ENCODE measurements around the gene TMEM30A.

The TMEM30A gene

GRCh38 chr6:75291744-75292143 lies 7.2 kb upstream of the TMEM30A start:
- no peak for DNase-seq (ENCODE audit: low spot score)

- DNase-seq (ENCODE audit: low spot score): no peak
Measured at GRCh38 chr6:75291331-75291730, 6.7 kb upstream of the TMEM30A start.

- DNase-seq (ENCODE audit: low spot score): no peak
Measured at GRCh38 chr6:75290136-75290945, 5.7 kb upstream of the TMEM30A start.

- DNase-seq (ENCODE audit: low spot score): no peak
Measured at GRCh38 chr6:75288023-75288422, 3.4 kb upstream of the TMEM30A start.

- DNase-seq (ENCODE audit: low spot score): no peak
Measured at GRCh38 chr6:75287424-75287823, 2.8 kb upstream of the TMEM30A start.

- no peak for DNase-seq (ENCODE audit: low spot score)
Measured at GRCh38 chr6:75286955-75287354, 2.4 kb upstream of the TMEM30A start.

GRCh38 chr6:75285283-75285639 lies 669 bp upstream of the TMEM30A start:
- DNase-seq (ENCODE audit: low spot score): no peak

GRCh38 chr6:75283907-75284631 lies 523 bp downstream of the TMEM30A start:
- no peak for DNase-seq (ENCODE audit: low spot score)

- peak; percentile 3 for DNase-seq (ENCODE audit: low spot score)
Measured at GRCh38 chr6:75282706-75283105, 1.9 kb downstream of the TMEM30A start.

- no peak for DNase-seq (ENCODE audit: low spot score)
Measured at GRCh38 chr6:75281653-75282052, 2.9 kb downstream of the TMEM30A start.

- DNase-seq (ENCODE audit: low spot score): peak; percentile 3
Measured at GRCh38 chr6:75280131-75280855, 4.3 kb downstream of the TMEM30A start.

- DNase-seq (ENCODE audit: low spot score): no peak
Measured at GRCh38 chr6:75279418-75279817, 5.2 kb downstream of the TMEM30A start.

GRCh38 chr6:75278474-75279077 lies 6.0 kb downstream of the TMEM30A start:
- DNase-seq (ENCODE audit: low spot score): no peak

GRCh38 chr6:75275067-75275466 lies 9.5 kb downstream of the TMEM30A start:
- DNase-seq (ENCODE audit: low spot score): peak; percentile 66

- DNase-seq (ENCODE audit: low spot score): no peak
Measured at GRCh38 chr6:75273009-75273408, 11.6 kb downstream of the TMEM30A start.

GRCh38 chr6:75272145-75272840 lies 12.3 kb downstream of the TMEM30A start:
- no peak for DNase-seq (ENCODE audit: low spot score)

GRCh38 chr6:75268988-75269354 lies 15.6 kb downstream of the TMEM30A start:
- DNase-seq (ENCODE audit: low spot score): no peak

GRCh38 chr6:75268121-75268987 lies 16.2 kb downstream of the TMEM30A start:
- DNase-seq (ENCODE audit: low spot score): no peak

GRCh38 chr6:75267461-75267860 lies 17.1 kb downstream of the TMEM30A start:
- no peak for DNase-seq (ENCODE audit: low spot score)

GRCh38 chr6:75266716-75267291 lies 17.8 kb downstream of the TMEM30A start:
- peak; percentile 58 for DNase-seq (ENCODE audit: low spot score)

- DNase-seq (ENCODE audit: low spot score): no peak
Measured at GRCh38 chr6:75263401-75263750, 21.2 kb downstream of the TMEM30A start.
